ENCODE data around the gene FBXO2.

FBXO2 gene

GRCh38 chr1:11651017-11651416, 3.2 kb downstream of the FBXO2 start:
- DNase-seq = no peak

GRCh38 chr1:11650331-11650991, 3.8 kb downstream of the FBXO2 start:
- peak; percentile 55 for DNase-seq

GRCh38 chr1:11649624-11650330, 4.5 kb downstream of the FBXO2 start:
- DNase-seq = no peak

GRCh38 chr1:11649237-11649623, 5.0 kb downstream of the FBXO2 start:
- DNase-seq = no peak

- no peak for DNase-seq
Measured at GRCh38 chr1:11648732-11649158, 5.5 kb downstream of the FBXO2 start.

- no peak for DNase-seq
Measured at GRCh38 chr1:11648039-11648438, 6.2 kb downstream of the FBXO2 start.

- DNase-seq = no peak
Measured at GRCh38 chr1:11647333-11647732, 6.9 kb downstream of the FBXO2 start.

- DNase-seq = no peak
Measured at GRCh38 chr1:11646317-11646716, 7.9 kb downstream of the FBXO2 start.

GRCh38 chr1:11645670-11646265, 8.5 kb downstream of the FBXO2 start:
- peak; percentile 57 for DNase-seq

- DNase-seq = no peak
Measured at GRCh38 chr1:11645270-11645669, 9.0 kb downstream of the FBXO2 start.

GRCh38 chr1:11643782-11644181, 10.4 kb downstream of the FBXO2 start:
- no peak for DNase-seq

- peak; percentile 47 for DNase-seq
Measured at GRCh38 chr1:11642418-11643017, 11.7 kb downstream of the FBXO2 start.

- DNase-seq = no peak
Measured at GRCh38 chr1:11641776-11642305, 12.4 kb downstream of the FBXO2 start.

- no peak for DNase-seq
Measured at GRCh38 chr1:11640944-11641343, 13.3 kb downstream of the FBXO2 start.

- DNase-seq = no peak
Measured at GRCh38 chr1:11640101-11640500, 14.1 kb downstream of the FBXO2 start.

- no peak for DNase-seq
Measured at GRCh38 chr1:11639372-11639771, 14.9 kb downstream of the FBXO2 start.

GRCh38 chr1:11638121-11638520, 16.1 kb downstream of the FBXO2 start:
- DNase-seq = no peak

- DNase-seq = no peak
Measured at GRCh38 chr1:11634365-11635192, 19.6 kb downstream of the FBXO2 start.

GRCh38 chr1:11629184-11630016, 24.8 kb downstream of the FBXO2 start:
- DNase-seq = no peak

GRCh38 chr1:11628767-11629166, 25.5 kb downstream of the FBXO2 start:
- DNase-seq = no peak

- DNase-seq = no peak
Measured at GRCh38 chr1:11626551-11626950, 27.7 kb downstream of the FBXO2 start.

- DNase-seq = no peak
Measured at GRCh38 chr1:11623702-11624101, 30.5 kb downstream of the FBXO2 start.

All from fibroblast of skin of right biceps (primary cell).